B cell (primary cell): ENCODE data around the gene ZFAND4. TPM values are rescaled to one million over a fixed set of nuclear protein-coding genes. Genes with fewer than 3 reads are reported as not detected.
"Not testable (repeated sequence)": the region's sequence is repeated elsewhere in the genome, so short reads cannot be mapped to it uniquely, and the experiment has no call there.

Source experiments
- ATAC-seq: fragments of 200-7000 bp; cut with Tn5 transposase; one replicate; pipeline ENCODE4 v1.10.0; 2021; ENCODE audit warnings: low read depth, mild to moderate bottlenecking, moderate number of reproducible peaks, moderate library complexity
- CTCF ChIA-PET: fragments of 350-600 bp; sonication (Branson Sonifier 250); formaldehyde crosslinking; loops from one replicate; lab custom pipeline; 2021; ENCODE audit warnings: antibody characterized with exemption, inconsistent platforms; lab: Charles Lee
- POLR2A ChIA-PET: fragments of 350-600 bp; sonication (Branson Sonifier 250); formaldehyde crosslinking; loops from one replicate; lab custom pipeline; 2021; ENCODE audit warnings: antibody characterized with exemption; lab: Charles Lee
- DNase-seq: peaks from one replicate; pipeline ENCODE4 v3.0.0; 2013
- H2AFZ ChIP-seq: 2 replicates; pipeline ENCODE4 v1.6.1; 2012; ENCODE audit warnings: mild to moderate bottlenecking, low read depth, low read length; ENCODE audit not compliant: insufficient read depth, poor library complexity, severe bottlenecking
- H3K27ac ChIP-seq, 2 donors: 1 replicate in 1 of 2; 2 replicates in 1 of 2; pipeline ENCODE4 v1.5.1; 2012 to 2013; ENCODE audit warnings: low read length in 2 of 2, mild to moderate bottlenecking in 2 of 2, moderate library complexity in 1 of 2
- H3K27me3 ChIP-seq, 4 experiments: fragments of 200-600 bp in 1 of 4; sonication (generic) in 1 of 4; replicated peaks in 1 of 4; 1 replicate in 2 of 4; 2 replicates in 2 of 4; pipeline versions ENCODE4 v1.6.1 to v1.7.0; 2013 to 2016; ENCODE audit warnings: low read length in 3 of 4, mild to moderate bottlenecking in 2 of 4, mixed read lengths in 1 of 4, moderate library complexity in 1 of 4; ENCODE audit not compliant: insufficient read depth in 4 of 4, control insufficient read depth in 3 of 4; ENCODE audit errors: control extremely low read depth in 1 of 4
- H3K36me3 ChIP-seq, 2 experiments: replicated peaks in 1 of 2; 1 replicate in 1 of 2; 2 replicates in 1 of 2; pipeline versions ENCODE4 v1.6.1 to v1.7.1; 2013; ENCODE audit warnings: low read length in 1 of 2; ENCODE audit not compliant: insufficient read depth in 2 of 2, control insufficient read depth in 1 of 2; ENCODE audit errors: control extremely low read depth in 1 of 2, extremely low read depth in 1 of 2
- H3K4me1 ChIP-seq, 2 donors: fragments of 200-600 bp in 1 of 2; sonication (generic) in 1 of 2; 1 replicate in 1 of 2; 2 replicates in 1 of 2; pipeline versions ENCODE4 v1.5.1 to v1.6.1; 2013 to 2017; ENCODE audit warnings: low read length in 2 of 2; ENCODE audit not compliant: control insufficient read depth in 2 of 2, insufficient read depth in 2 of 2
- H3K4me2 ChIP-seq: replicated peaks from 2 replicates; pipeline ENCODE3; 2012; ENCODE audit warnings: mild to moderate bottlenecking, low read depth, low read length; ENCODE audit not compliant: poor library complexity, severe bottlenecking
- H3K4me3 ChIP-seq, 5 experiments: fragments of 200-600 bp in 1 of 5; sonication (generic) in 1 of 5; 1 replicate in 3 of 5; 2 replicates in 2 of 5; pipeline versions ENCODE4 v1.5.1 to v1.7.0; 2011 to 2016; ENCODE audit warnings: low read length in 4 of 5, mild to moderate bottlenecking in 4 of 5, low read depth in 2 of 5, control low read depth in 1 of 5, moderate library complexity in 1 of 5; ENCODE audit not compliant: insufficient read depth in 1 of 5; ENCODE audit errors: control extremely low read depth in 1 of 5, extremely low read depth in 1 of 5
- H3K79me2 ChIP-seq: fragments of 200-600 bp; sonication (generic); one replicate; pipeline ENCODE4 v1.6.0; 2016; ENCODE audit warnings: low read length; ENCODE audit not compliant: control insufficient read depth, insufficient read depth
- H3K9ac ChIP-seq: fragments of 200-600 bp; sonication (generic); 2 replicates; pipeline ENCODE4 v1.6.1; 2017; ENCODE audit warnings: mild to moderate bottlenecking, low read length, moderate library complexity
- H3K9me3 ChIP-seq, 3 donors: one replicate each; pipeline versions ENCODE4 v1.6.1 to v1.7.1; 2013; ENCODE audit warnings: low read length in 2 of 3; ENCODE audit not compliant: control insufficient read depth in 2 of 3, insufficient read depth in 1 of 3; ENCODE audit errors: control extremely low read depth in 1 of 3
- H4K20me1 ChIP-seq: 2 replicates; pipeline ENCODE4 v1.6.0; 2012; ENCODE audit warnings: mild to moderate bottlenecking, low read length; ENCODE audit not compliant: insufficient read depth, control insufficient read depth, poor library complexity, severe bottlenecking
- H3K27ac Mint-ChIP-seq: one replicate; pipeline ENCODE4 v1.8.0; 2021; ENCODE audit warnings: mixed read lengths
- H3K27me3 Mint-ChIP-seq: one replicate; pipeline ENCODE4 v1.8.0; 2021; ENCODE audit warnings: mixed read lengths
- H3K4me1 Mint-ChIP-seq: one replicate; pipeline ENCODE4 v1.8.0; 2021; ENCODE audit warnings: mixed read lengths
- H3K4me3 Mint-ChIP-seq: one replicate; pipeline ENCODE4 v1.8.0; 2021; ENCODE audit warnings: mixed read lengths
- H3K9me3 Mint-ChIP-seq: one replicate; pipeline ENCODE4 v1.8.0; 2022; ENCODE audit warnings: mixed read lengths; ENCODE audit not compliant: insufficient read depth
- EZH2 ChIP-seq: IDR thresholded peaks from 2 replicates; pipeline ENCODE4 v1.6.1; 2012; ENCODE audit warnings: borderline replicate concordance, low read depth, mild to moderate bottlenecking, moderate library complexity, low read length; ENCODE audit not compliant: insufficient read depth, poor library complexity, severe bottlenecking
- WGBS: methylation state at CpG from one replicate; pipeline ENCODE4 v1.1.5; 2013; ENCODE audit warnings: missing lambda C conversion rate; ENCODE audit not compliant: insufficient coverage; 5-methylcytosine and 5-hydroxymethylcytosine counted together
- intact Hi-C: fragments of 100-400 bp; cut with micrococcal nuclease; formaldehyde crosslinking; loops from one replicate; pipeline ENCODE4 v1.10.0; 2022
- polyA plus RNA-seq: library from polyadenylated mRNA; depleted of rRNA; stranded (reverse); fragments of >200 nt; gene quantifications from 2 replicates; pipeline ENCODE4 v1.2.3, GENCODE V29; 2012
- total RNA-seq, 2 donors: library from RNA; stranded (reverse); fragments of 120-200 nt in 1 of 2; gene quantifications; 1 replicate in 1 of 2; 2 replicates in 1 of 2; pipeline versions ENCODE4 v1.2.3 to v1.2.4, GENCODE V29; 2013 to 2022
- TF ChIP-seq, protein P1 (sequence below): fragments of 200-600 bp; IDR thresholded peaks from one replicate; pipeline ENCODE4 v1.8.0; 2022; ENCODE audit warnings: antibody characterized with exemption, mild to moderate bottlenecking

The ZFAND4 gene
- total and polyA plus RNA-seq, 2 donors (not counting 1 experiment from before 2014, with no cell fraction given), result 7.9 to 23.4 TPM

- TF ChIP-seq, protein P1, sequence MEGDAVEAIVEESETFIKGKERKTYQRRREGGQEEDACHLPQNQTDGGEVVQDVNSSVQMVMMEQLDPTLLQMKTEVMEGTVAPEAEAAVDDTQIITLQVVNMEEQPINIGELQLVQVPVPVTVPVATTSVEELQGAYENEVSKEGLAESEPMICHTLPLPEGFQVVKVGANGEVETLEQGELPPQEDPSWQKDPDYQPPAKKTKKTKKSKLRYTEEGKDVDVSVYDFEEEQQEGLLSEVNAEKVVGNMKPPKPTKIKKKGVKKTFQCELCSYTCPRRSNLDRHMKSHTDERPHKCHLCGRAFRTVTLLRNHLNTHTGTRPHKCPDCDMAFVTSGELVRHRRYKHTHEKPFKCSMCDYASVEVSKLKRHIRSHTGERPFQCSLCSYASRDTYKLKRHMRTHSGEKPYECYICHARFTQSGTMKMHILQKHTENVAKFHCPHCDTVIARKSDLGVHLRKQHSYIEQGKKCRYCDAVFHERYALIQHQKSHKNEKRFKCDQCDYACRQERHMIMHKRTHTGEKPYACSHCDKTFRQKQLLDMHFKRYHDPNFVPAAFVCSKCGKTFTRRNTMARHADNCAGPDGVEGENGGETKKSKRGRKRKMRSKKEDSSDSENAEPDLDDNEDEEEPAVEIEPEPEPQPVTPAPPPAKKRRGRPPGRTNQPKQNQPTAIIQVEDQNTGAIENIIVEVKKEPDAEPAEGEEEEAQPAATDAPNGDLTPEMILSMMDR, result no peak
- no peak for TF ChIP-seq EZH2
- no peaks in the 10 kb centered on the region for H3K36me3 ChIP-seq
- H3K9me3 ChIP-seq, result peaks cover 0 to 7% (median 0%) of the 10 kb centered on the region in 3 donors
- CTCF ChIA-PET, result interaction anchor here (1.4 kb wide), 1 partner anchor 210 kb away, joined by 3 read pairs; no protein-coding TSS in a partner anchor
- 100% methylated on average over 1 of the region's 8 CpGs for WGBS
- no peak overlapping the region for H2AFZ ChIP-seq
- no peak overlapping the region for H3K4me3 Mint-ChIP-seq
- H3K27me3 Mint-ChIP-seq, result no peaks in the 10 kb centered on the region
- H3K4me1 ChIP-seq, result peaks cover 7 to 14% of the 10 kb centered on the region in 2 donors
- no peak overlapping the region for H3K27ac ChIP-seq
- peaks cover 19% of the 10 kb centered on the region for H3K4me1 Mint-ChIP-seq
- no peak for DNase-seq
- intact Hi-C loops, result no loop called here
- no peak overlapping the region for H3K27ac Mint-ChIP-seq
- H3K9ac ChIP-seq, result no peak overlapping the region
- H3K27me3 ChIP-seq, result no peaks in the 10 kb centered on the region
- H3K4me3 ChIP-seq, result no peak overlapping the region
- no peak for ATAC-seq
- POLR2A ChIA-PET, result no interaction called here
- H4K20me1 ChIP-seq, result no peaks in the 10 kb centered on the region
- H3K4me2 ChIP-seq, result no peak overlapping the region
- no peaks in the 10 kb centered on the region for H3K9me3 Mint-ChIP-seq
- H3K79me2 ChIP-seq, result peaks cover 12% of the 10 kb centered on the region
Measured at GRCh38 chr10:45675388-45675787, 2.8 kb upstream of the ZFAND4 start.

GRCh38 chr10:45673074-45673648 is 589 bp upstream of the ZFAND4 start:
- H3K27me3 Mint-ChIP-seq, result no peaks in the 10 kb centered on the region
- no peak for ATAC-seq
- peaks cover 7 to 14% of the 10 kb centered on the region in 2 donors for H3K4me1 ChIP-seq
- peaks cover 0 to 7% (median 0%) of the 10 kb centered on the region in 3 donors for H3K9me3 ChIP-seq
- no peaks in the 10 kb centered on the region for H3K27me3 ChIP-seq
- intact Hi-C loops, result loop anchor here (2.0 to 5.0 kb wide), 3 partner anchors 16 to 302 kb away; no protein-coding TSS in a partner anchor
- WGBS, result 80% methylated on average over 18 of the region's 19 CpGs
- peak overlapping the region; percentile 99 for H2AFZ ChIP-seq
- CTCF ChIA-PET, result interaction anchor here (0.6 to 4.0 kb wide), 12 partner anchors 18 to 438 kb away, joined by 3 to 90 read pairs (median 6); no protein-coding TSS in a partner anchor
- POLR2A ChIA-PET, result interaction anchor here (1.1 kb wide), 1 partner anchor 208 kb away, joined by 3 read pairs; no protein-coding TSS in a partner anchor
- peak overlapping the region; percentile 89 for H3K27ac Mint-ChIP-seq
- H3K79me2 ChIP-seq, result peaks cover 21% of the 10 kb centered on the region
- peak overlapping the region; percentile 90 for H3K9ac ChIP-seq
- peak overlapping the region; percentile 94 for H3K4me2 ChIP-seq
- TF ChIP-seq, protein P1, result no peak
- TF ChIP-seq EZH2, result no peak
- H3K4me3 ChIP-seq, result peak overlapping the region in 4 of 5 experiments; percentile 60 to 82 (median 70)
- peak overlapping the region; percentile 86 for H3K4me3 Mint-ChIP-seq
- peaks cover 30% of the 10 kb centered on the region for H3K4me1 Mint-ChIP-seq
- DNase-seq, result no peak
- H3K36me3 ChIP-seq, result no peaks in the 10 kb centered on the region
- H3K27ac ChIP-seq, result peak overlapping the region; percentile 85 to 90
- H4K20me1 ChIP-seq, result no peaks in the 10 kb centered on the region
- no peaks in the 10 kb centered on the region for H3K9me3 Mint-ChIP-seq

GRCh38 chr10:45671300-45671699 is 1.3 kb downstream of the ZFAND4 start:
- POLR2A ChIA-PET, H3K9me3 ChIP-seq, H4K20me1 ChIP-seq, H3K9me3 Mint-ChIP-seq, ATAC-seq, H3K27ac ChIP-seq, H3K36me3 ChIP-seq, H3K27me3 ChIP-seq, DNase-seq, H2AFZ ChIP-seq, H3K9ac ChIP-seq, H3K27me3 Mint-ChIP-seq: not testable (repeated sequence)
- Histone ChIP-seq H3K4me1 (peaks cover 7 to 14% of the 10 kb centered on the region in 2 donors), H3K4me2 (peak overlapping the region; percentile 94), H3K79me2 (peaks cover 35% of the 10 kb centered on the region), H3K4me3 (peak overlapping the region in 3 of 5 experiments; percentile 65 to 85 (median 82))
- intact Hi-C loops, result loop anchor here (5.0 kb wide), 1 partner anchor 249 kb away; no protein-coding TSS in a partner anchor
- Mint-ChIP-seq H3K4me1 (peaks cover 30% of the 10 kb centered on the region), H3K27ac (peak overlapping the region; percentile 92), H3K4me3 (peak overlapping the region; percentile 92)
- CTCF ChIA-PET, result interaction anchor here (0.7 to 4.0 kb wide), 10 partner anchors 16 to 436 kb away, joined by 3 to 90 read pairs (median 6); no protein-coding TSS in a partner anchor
- 83% methylated on average over 1 of the region's 4 CpGs for WGBS
